K562 (cell line): Measurements from ENCODE around the gene SPEM3. TPM values are rescaled to one million over a fixed set of nuclear protein-coding genes. Genes with fewer than 3 reads are reported as not detected.

ENCODE experiments used
- CBX3 ChIP-seq, 2 experiments: IDR thresholded peaks; 1 replicate in 1 of 2; 2 replicates in 1 of 2; pipeline ENCODE4 v1.6.1; 2012; ENCODE audit warnings: inconsistent platforms in 2 of 2, low read length in 2 of 2, borderline replicate concordance in 1 of 2, control low read depth in 1 of 2
- KDM1A ChIP-seq, 2 experiments: fragments of 450-650 bp; IDR thresholded peaks; 2 replicates each; pipeline ENCODE4 v1.6.1; 2016; ENCODE audit warnings: mild to moderate bottlenecking in 2 of 2
- RBM22 ChIP-seq: fragments of 200-400 bp; formaldehyde crosslinking; IDR thresholded peaks from 2 replicates; pipeline ENCODE4 v1.6.1; 2018; ENCODE audit warnings: low read length, low read depth; ENCODE audit not compliant: poor library complexity, severe bottlenecking
- RBM25 ChIP-seq: fragments of 200-400 bp; formaldehyde crosslinking; IDR thresholded peaks from 2 replicates; pipeline ENCODE4 v1.6.1; 2018; ENCODE audit warnings: low read length, low read depth, moderate library complexity; ENCODE audit not compliant: severe bottlenecking
- RERE ChIP-seq: sonication (generic); formaldehyde crosslinking; IDR thresholded peaks from 2 replicates; pipeline ENCODE4 v1.8.0; 2023; ENCODE audit warnings: missing genetic modification reagents, mild to moderate bottlenecking, borderline replicate concordance
- TRIM24 ChIP-seq, 2 experiments: fragments of 450-650 bp; IDR thresholded peaks; 2 replicates each; pipeline ENCODE4 v1.6.1; 2016
- TRIM28 ChIP-seq: fragments of 450-650 bp; IDR thresholded peaks from 2 replicates; pipeline ENCODE4 v1.6.1; 2017
- TSC22D4 ChIP-seq: fragments of 450-650 bp; IDR thresholded peaks from 2 replicates; pipeline ENCODE4 v1.6.1; 2016; ENCODE audit warnings: missing genetic modification characterization, missing biosample characterization, control low read depth
- U2AF2 ChIP-seq: fragments of 200-400 bp; formaldehyde crosslinking; optimal IDR thresholded peaks from 2 replicates; pipeline ENCODE3; 2017; ENCODE audit warnings: low read depth, mild to moderate bottlenecking, low read length
- ZBTB49 ChIP-seq: sonication (generic); formaldehyde crosslinking; IDR thresholded peaks from 2 replicates; pipeline ENCODE4 v1.8.0; 2022; ENCODE audit warnings: missing genetic modification reagents, mild to moderate bottlenecking, borderline replicate concordance
- ZFP30 ChIP-seq: fragments of 250-450 bp; sonication (Bioruptor Pico); IDR thresholded peaks from 2 replicates; pipeline ENCODE4 v1.8.0; 2022; ENCODE audit warnings: moderate library complexity, mild to moderate bottlenecking, inconsistent platforms, borderline replicate concordance
- ZNF212 ChIP-seq: fragments of 450-650 bp; formaldehyde crosslinking; IDR thresholded peaks from 2 replicates; pipeline ENCODE4 v1.4.0; 2020; ENCODE audit warnings: mild to moderate bottlenecking
- ZNF280A ChIP-seq: fragments of 450-650 bp; IDR thresholded peaks from 2 replicates; pipeline ENCODE4 v1.6.1; 2018; ENCODE audit warnings: mild to moderate bottlenecking, low read depth; ENCODE audit not compliant: partially characterized antibody
- ZNF398 ChIP-seq: fragments of 250-450 bp; sonication (Bioruptor Pico); IDR thresholded peaks from 2 replicates; pipeline ENCODE4 v1.8.0; 2021; ENCODE audit warnings: moderate library complexity, mild to moderate bottlenecking, inconsistent platforms
- ZNF589 ChIP-seq: fragments of 200-800 bp; sonication (Bioruptor generic); IDR thresholded peaks from 2 replicates; pipeline ENCODE4 v1.6.1; 2016; ENCODE audit warnings: low read depth, missing genetic modification characterization, missing compliant biosample characterization
- polyA plus RNA-seq, 8 experiments: library from polyadenylated mRNA; depleted of rRNA in 4 of 8; stranded (reverse) in 5 of 8; unstranded in 3 of 8; fragments of >200 nt; fragmentation: Nextera tagmentation in 2 of 8; fragmentation: Illumina TruSeq in 1 of 8; extraction: Ambion mirVana in 2 of 8; extraction: Trizol in 1 of 8; gene quantifications; 2 replicates each; pipeline versions ENCODE4 v1.2.1 to v1.2.3, GENCODE V29; 2011 to 2014; ENCODE audit warnings: inconsistent platforms in 1 of 8, missing spikeins in 1 of 8
- total RNA-seq, 7 experiments: library from RNA; depleted of rRNA in 6 of 7; stranded (reverse); fragments of >200 nt in 6 of 7; fragmentation: Illumina TruSeq in 2 of 7; extraction: Trizol in 2 of 7; gene quantifications; 2 replicates each; pipeline versions ENCODE4 v1.2.1 to v1.2.3, GENCODE V29; 2011 to 2021; ENCODE audit warnings: low replicate concordance in 1 of 7

Gene SPEM3
- total and polyA plus RNA-seq, 9 of the 15 experiments (the other 6 are each of a cell fraction or from before 2014, with no cell fraction given): not detected

GRCh38 chr17:7379134-7379533 lies 49.5 kb upstream of the SPEM3 start (continued):
- no peak for TF ChIP-seq RERE (CRISPR knock-in tag)
- TF ChIP-seq TSC22D4: no peak
- peak; percentile 36 for TF ChIP-seq ZNF280A
- no peak for TF ChIP-seq U2AF2
- peak in 1 of 2 experiments; percentile 36; a peak in 1 of 4 replicates for TF ChIP-seq KDM1A (IDR thresholded peaks at IDR 0.05)
- TF ChIP-seq RBM25: peak; percentile 44
- TF ChIP-seq CBX3 (IDR thresholded peaks at IDR 0.05; ENCODE audit: borderline replicate concordance in 1 of 2, low read length in 2 of 2): peak in 1 of 2 experiments; percentile 71; a peak in 1 of 3 replicates
- TF ChIP-seq TRIM24 (IDR thresholded peaks at IDR 0.05): 0 out of 4 replicates have a peak, but pooled peaks of 1 of the 2 experiments have one; percentile 18
- TF ChIP-seq ZFP30: peak; percentile 62; the same call in 1 of the 2 replicates
- TF ChIP-seq RBM22: no peak
- TF ChIP-seq ZBTB49: no peak
- TF ChIP-seq ZNF398 (CRISPR knock-in tag): no peak
- TF ChIP-seq ZNF589 (CRISPR knock-in tag): no peak
- no peak for TF ChIP-seq ZNF212
- TF ChIP-seq TRIM28: peak; percentile 76; the same call in 1 of the 2 replicates
